Memory B cell (primary cell): ENCODE data around the gene DLST.
A peak's percentile ranks its signal among the peaks of the same experiment; 100 is the strongest.

Experiments used
- ATAC-seq: fragments of 150-1000 bp; cut with Tn5 transposase; 2 replicates; pipeline ENCODE4 v1.10.0; 2021; ENCODE audit warnings: low read depth, mild to moderate bottlenecking, moderate library complexity
- DNase-seq, 2 donors: peaks; one replicate each; pipeline ENCODE4 v3.0.0; 2022; ENCODE audit warnings: low spot score in 2 of 2
- H3K27ac Mint-ChIP-seq: one replicate; pipeline ENCODE4 v1.8.0; 2022; ENCODE audit warnings: mild to moderate bottlenecking, moderate library complexity, mixed read lengths
- H3K27me3 Mint-ChIP-seq: one replicate; pipeline ENCODE4 v1.8.0; 2022; ENCODE audit warnings: mixed read lengths
- H3K36me3 Mint-ChIP-seq: one replicate; pipeline ENCODE4 v1.8.0; 2022; ENCODE audit warnings: mild to moderate bottlenecking, mixed read lengths
- H3K4me1 Mint-ChIP-seq: one replicate; pipeline ENCODE4 v1.8.0; 2022; ENCODE audit warnings: mixed read lengths
- H3K4me3 Mint-ChIP-seq: one replicate; pipeline ENCODE4 v1.8.0; 2022; ENCODE audit warnings: mild to moderate bottlenecking, moderate library complexity, mixed read lengths
- H3K9me3 Mint-ChIP-seq: one replicate; pipeline ENCODE4 v1.8.0; 2022; ENCODE audit warnings: mixed read lengths

DLST gene

DNA sequence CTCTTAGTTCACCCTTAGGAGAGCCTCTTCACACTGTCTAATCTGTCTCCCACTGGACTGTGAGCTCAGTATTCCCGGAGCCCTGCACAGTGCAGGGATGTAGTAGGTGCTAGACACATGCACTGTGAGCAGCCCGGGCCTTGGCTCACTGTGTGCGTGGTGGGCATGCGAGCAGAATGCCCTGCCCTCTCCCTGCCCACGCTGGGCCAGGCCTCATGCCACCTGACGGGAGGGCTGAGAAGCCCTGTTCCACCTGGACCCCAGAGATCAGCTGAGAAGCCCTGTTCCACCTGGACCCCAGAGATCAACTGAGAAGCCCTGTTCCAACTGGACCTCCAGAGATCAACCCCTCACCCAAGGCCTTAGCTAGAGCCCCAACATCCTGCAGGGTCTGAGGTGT, 30.4 kb downstream of the DLST start:
- Mint-ChIP-seq H3K4me3 (no peak overlapping the region), H3K4me1 (peaks cover 7% of the 10 kb centered on the region), H3K36me3 (no peaks in the 10 kb centered on the region), H3K9me3 (no peaks in the 10 kb centered on the region), H3K27ac (no peak overlapping the region), H3K27me3 (no peaks in the 10 kb centered on the region)
- ATAC-seq (no peak), DNase-seq (no peak)

DNA sequence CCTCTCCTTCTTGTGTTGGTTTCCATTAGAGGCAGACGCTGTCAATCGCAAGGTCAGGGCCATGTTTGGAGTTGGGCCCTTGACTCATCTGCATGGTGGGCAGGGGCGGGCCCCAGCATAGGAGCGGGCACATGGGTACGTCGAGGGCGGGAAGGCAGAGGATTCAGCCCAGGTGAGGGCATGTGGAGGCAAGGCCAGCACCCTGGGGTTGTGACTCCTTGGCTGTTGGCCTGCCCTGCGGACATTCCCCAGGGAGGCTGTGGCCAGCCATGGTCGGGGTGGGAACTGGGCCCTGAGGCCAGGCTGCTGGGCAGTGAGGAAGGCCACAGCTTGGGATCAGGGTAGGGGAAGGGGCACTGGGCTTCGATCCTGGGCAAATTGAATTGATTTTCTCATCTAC, 31.1 kb downstream of the DLST start:
- Mint-ChIP-seq H3K27me3 (no peaks in the 10 kb centered on the region), H3K9me3 (no peaks in the 10 kb centered on the region), H3K4me3 (no peak overlapping the region), H3K36me3 (no peaks in the 10 kb centered on the region), H3K4me1 (peaks cover under 1% of the 10 kb centered on the region), H3K27ac (no peak overlapping the region)
- ATAC-seq (no peak), DNase-seq (no peak)

GRCh38 chr14:74913393-74913910, 31.7 kb downstream of the DLST start:
- Mint-ChIP-seq H3K9me3 (no peaks in the 10 kb centered on the region), H3K27ac (no peak overlapping the region), H3K27me3 (no peaks in the 10 kb centered on the region), H3K4me1 (no peaks in the 10 kb centered on the region), H3K4me3 (no peak overlapping the region), H3K36me3 (no peaks in the 10 kb centered on the region)
- DNase-seq (no peak), ATAC-seq (no peak)

- H3K4me3 Mint-ChIP-seq, result no peak overlapping the region
- no peaks in the 10 kb centered on the region for H3K36me3 Mint-ChIP-seq
- no peaks in the 10 kb centered on the region for H3K9me3 Mint-ChIP-seq
- H3K27ac Mint-ChIP-seq, result no peak overlapping the region
- ATAC-seq, result no peak
- H3K4me1 Mint-ChIP-seq, result no peaks in the 10 kb centered on the region
- DNase-seq, result no peak
- no peaks in the 10 kb centered on the region for H3K27me3 Mint-ChIP-seq
Measured at GRCh38 chr14:74913986-74914573, 32.4 kb downstream of the DLST start.

GRCh38 chr14:74915426-74915825, 33.7 kb downstream of the DLST start:
- H3K27me3 Mint-ChIP-seq, result no peaks in the 10 kb centered on the region
- H3K36me3 Mint-ChIP-seq, result no peaks in the 10 kb centered on the region

GRCh38 chr14:74915826-74916225, 34.1 kb downstream of the DLST start:
- H3K27me3 Mint-ChIP-seq, result no peaks in the 10 kb centered on the region

More at GRCh38 chr14:74915426-74915825, 33.7 kb downstream of the DLST start:
- DNase-seq (no peak), ATAC-seq (no peak)
- H3K9me3 Mint-ChIP-seq, result no peaks in the 10 kb centered on the region
- no peaks in the 10 kb centered on the region for H3K4me1 Mint-ChIP-seq
- no peak overlapping the region for H3K4me3 Mint-ChIP-seq
- H3K27ac Mint-ChIP-seq, result no peak overlapping the region

DNA sequence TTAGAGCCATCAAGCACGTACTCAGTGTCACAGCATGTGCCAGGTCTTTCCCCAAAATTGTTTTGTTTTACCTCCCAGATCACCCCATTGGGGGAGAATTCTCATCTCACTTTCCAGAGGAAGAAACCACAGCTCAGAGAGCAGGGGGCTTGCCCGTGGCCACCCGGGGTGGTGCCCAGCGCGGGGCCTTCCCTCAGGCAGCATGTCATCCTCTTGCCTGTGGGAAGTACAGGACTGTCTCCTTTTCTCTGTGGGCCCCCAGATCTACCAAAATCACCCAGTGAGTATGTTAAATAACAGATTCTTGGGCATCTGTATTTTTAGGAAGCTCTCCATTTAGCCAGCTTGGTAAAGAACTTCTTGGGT, 35.4 kb downstream of the DLST start:
- no peaks in the 10 kb centered on the region for H3K27me3 Mint-ChIP-seq
- DNase-seq, result no peak
- no peaks in the 10 kb centered on the region for H3K9me3 Mint-ChIP-seq
- peaks cover 3% of the 10 kb centered on the region for H3K4me1 Mint-ChIP-seq
- no peak overlapping the region for H3K4me3 Mint-ChIP-seq
- H3K36me3 Mint-ChIP-seq, result no peaks in the 10 kb centered on the region
- no peak for ATAC-seq
- no peak overlapping the region for H3K27ac Mint-ChIP-seq

More at GRCh38 chr14:74915826-74916225, 34.1 kb downstream of the DLST start:
- no peaks in the 10 kb centered on the region for H3K9me3 Mint-ChIP-seq
- no peak overlapping the region for H3K27ac Mint-ChIP-seq
- DNase-seq (no peak), ATAC-seq (no peak)
- no peak overlapping the region for H3K4me3 Mint-ChIP-seq
- H3K36me3 Mint-ChIP-seq, result no peaks in the 10 kb centered on the region
- peaks cover 3% of the 10 kb centered on the region for H3K4me1 Mint-ChIP-seq

DNA sequence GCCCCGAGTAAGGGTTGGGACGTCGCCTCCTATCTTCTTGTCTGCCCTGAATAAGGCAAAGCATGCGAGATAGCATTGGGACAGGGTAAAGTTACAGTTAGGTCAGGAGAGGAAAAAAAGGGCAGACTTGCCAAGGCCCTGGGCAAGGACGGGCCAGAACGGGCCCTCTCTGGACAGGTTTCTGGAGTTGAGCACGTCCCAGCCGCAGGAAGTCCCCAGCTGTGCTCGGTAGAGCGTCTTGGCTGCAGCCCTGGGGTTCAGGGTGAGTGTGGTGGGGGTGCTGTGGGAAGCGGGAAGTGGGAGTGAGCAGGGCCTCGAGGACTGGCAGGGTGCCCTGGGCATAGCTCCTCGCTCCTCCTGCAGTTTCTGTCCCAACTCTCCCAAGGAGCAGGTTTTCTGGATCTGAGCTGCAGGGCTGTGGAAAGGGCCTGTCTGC, 35.9 kb downstream of the DLST start:
- no peak for DNase-seq
- H3K27me3 Mint-ChIP-seq, result no peaks in the 10 kb centered on the region
- H3K4me3 Mint-ChIP-seq, result no peak overlapping the region
- peaks cover 3% of the 10 kb centered on the region for H3K4me1 Mint-ChIP-seq
- no peaks in the 10 kb centered on the region for H3K36me3 Mint-ChIP-seq
- ATAC-seq, result no peak
- no peak overlapping the region for H3K27ac Mint-ChIP-seq
- no peaks in the 10 kb centered on the region for H3K9me3 Mint-ChIP-seq

GRCh38 chr14:74918380-74918779, 36.7 kb downstream of the DLST start:
- Mint-ChIP-seq H3K36me3 (no peaks in the 10 kb centered on the region), H3K27ac (no peak overlapping the region), H3K4me3 (no peak overlapping the region), H3K4me1 (peaks cover 3% of the 10 kb centered on the region), H3K9me3 (no peaks in the 10 kb centered on the region), H3K27me3 (no peaks in the 10 kb centered on the region)
- ATAC-seq (no peak), DNase-seq (no peak)

DNA sequence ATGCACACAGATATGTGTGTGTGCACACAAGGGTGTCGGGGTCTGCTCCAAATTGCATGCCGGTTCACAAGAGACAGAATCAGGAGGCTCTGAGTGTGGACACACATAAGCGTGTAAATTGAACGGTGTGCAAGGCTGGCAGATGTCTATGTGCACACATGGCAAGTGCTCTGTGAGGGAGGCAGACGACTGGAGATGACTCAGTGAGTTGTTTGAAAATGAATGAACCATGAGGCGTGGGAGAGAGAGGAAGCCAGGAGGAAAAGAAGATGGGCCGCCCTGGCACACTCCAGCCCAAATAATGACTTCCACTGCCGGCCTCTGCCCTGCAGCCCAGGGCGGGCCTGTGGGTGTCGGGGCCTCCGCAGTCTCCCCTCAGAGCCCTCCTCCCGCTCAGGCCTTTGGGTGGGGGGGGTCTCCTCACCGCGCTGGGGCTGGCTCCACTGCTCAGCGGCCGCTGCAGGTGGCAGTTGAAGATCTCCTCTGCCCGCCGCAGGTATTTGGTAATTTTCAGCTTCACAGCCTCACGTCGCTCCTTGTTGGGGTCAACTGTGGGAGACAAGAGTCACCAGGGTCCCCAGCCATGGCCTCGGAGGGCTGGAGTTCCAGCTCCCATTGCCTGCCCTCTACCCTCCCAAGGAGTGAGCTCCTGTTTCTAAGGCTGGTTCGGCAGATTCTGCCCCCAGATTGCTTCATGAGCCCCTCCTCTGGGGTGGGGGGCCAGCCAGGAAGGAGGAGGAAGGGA, 37.9 kb downstream of the DLST start:
- no peak overlapping the region for H3K27ac Mint-ChIP-seq
- H3K9me3 Mint-ChIP-seq, result no peaks in the 10 kb centered on the region
- H3K27me3 Mint-ChIP-seq, result no peaks in the 10 kb centered on the region
- ATAC-seq (no peak), DNase-seq (no peak)
- H3K36me3 Mint-ChIP-seq, result no peaks in the 10 kb centered on the region
- H3K4me3 Mint-ChIP-seq, result no peak overlapping the region
- peaks cover 9% of the 10 kb centered on the region for H3K4me1 Mint-ChIP-seq

DNA sequence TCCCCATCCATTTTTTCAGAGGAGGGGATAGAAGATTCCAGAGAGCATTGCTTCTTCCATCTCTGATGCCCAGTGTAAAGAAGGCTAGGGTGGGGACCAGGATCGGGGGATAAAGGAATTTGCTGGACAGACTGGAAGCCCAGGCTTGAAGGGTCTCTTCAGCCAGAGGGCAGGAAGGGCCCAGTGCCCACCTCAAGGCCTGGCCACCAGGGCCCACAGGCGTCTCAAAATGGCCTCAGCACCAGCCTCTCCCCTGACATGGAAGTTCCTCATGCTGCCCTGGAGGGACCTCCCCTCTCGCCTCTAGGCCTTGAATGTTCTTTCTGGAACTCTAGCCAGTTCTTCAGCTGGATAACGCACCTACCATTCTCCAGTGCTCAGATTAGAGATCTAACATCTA, 38.6 kb downstream of the DLST start:
- H3K27ac Mint-ChIP-seq, result no peak overlapping the region
- H3K9me3 Mint-ChIP-seq, result no peaks in the 10 kb centered on the region
- DNase-seq, result no peak
- H3K27me3 Mint-ChIP-seq, result no peaks in the 10 kb centered on the region
- peaks cover 9% of the 10 kb centered on the region for H3K4me1 Mint-ChIP-seq
- no peak for ATAC-seq
- H3K36me3 Mint-ChIP-seq, result no peaks in the 10 kb centered on the region
- no peak overlapping the region for H3K4me3 Mint-ChIP-seq

DNA sequence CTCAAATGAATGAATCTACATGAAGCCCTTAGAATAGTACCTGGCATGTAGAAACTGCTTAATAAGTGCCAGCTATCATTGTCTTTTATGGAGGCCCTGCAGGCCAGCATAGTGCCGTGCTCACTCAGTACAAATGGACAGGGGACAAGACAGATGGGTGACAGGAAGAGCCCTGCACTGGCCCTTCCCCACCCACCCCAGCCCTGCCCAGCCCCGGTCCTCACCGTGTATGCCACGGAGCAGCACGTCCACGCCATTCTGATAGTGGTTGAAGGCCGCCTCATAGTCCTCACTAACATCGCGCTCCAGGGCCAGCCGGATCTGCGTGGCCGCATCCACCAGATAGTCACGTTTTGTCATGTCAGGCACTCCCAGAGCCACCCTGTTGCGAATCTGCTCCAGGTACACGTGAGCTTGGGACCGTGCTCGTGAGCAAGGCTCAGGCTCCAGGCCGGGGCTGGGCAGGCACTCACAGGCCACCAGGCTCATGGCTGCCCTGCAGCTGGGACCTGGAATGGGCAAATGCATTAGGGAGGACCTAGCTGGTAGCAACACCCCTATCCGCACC, 39.4 kb downstream of the DLST start:
- DNase-seq (no peak), ATAC-seq (no peak)
- Mint-ChIP-seq H3K27ac (no peak overlapping the region), H3K27me3 (no peaks in the 10 kb centered on the region), H3K4me1 (peaks cover 9% of the 10 kb centered on the region), H3K4me3 (no peak overlapping the region), H3K9me3 (no peaks in the 10 kb centered on the region), H3K36me3 (no peaks in the 10 kb centered on the region)

DNA sequence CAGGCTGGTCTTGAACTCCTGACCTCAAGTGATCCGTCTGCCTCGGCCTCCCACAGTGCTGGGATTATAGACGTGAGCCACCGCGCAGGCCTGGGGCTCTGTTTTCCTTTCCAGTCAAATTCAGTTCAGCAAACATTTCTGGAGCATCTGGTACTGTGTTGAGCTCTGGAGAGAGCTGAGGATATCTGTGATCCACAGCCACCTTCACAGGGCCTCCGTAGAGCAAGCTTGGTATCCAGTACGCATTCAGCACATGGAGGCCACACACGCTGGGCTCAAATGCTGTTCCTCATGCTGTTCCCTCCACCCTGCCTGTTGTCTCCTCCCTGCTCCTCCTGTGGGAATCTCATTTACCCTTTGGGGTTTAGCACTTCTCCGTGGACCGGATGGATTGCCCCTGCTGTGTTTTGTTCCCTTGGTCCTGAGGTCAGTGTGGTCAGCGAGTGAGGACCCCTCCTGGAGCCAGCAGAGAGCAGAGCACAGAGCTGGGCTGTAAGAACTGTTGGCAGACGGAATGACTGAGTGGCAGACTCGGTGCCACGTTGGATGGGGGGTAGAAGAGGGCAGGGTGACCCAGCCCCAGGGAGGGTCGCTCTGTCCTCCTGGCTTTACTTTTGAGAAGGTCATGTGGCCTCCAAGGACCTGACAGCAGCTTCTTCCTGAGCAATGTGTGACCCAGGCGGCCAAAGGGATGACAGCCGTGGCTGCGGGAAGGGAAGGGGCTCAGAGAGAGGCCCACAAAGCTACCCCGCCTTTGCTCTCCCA, 40.5 kb downstream of the DLST start:
- ATAC-seq (no peak), DNase-seq (no peak)
- H3K27me3 Mint-ChIP-seq, result no peaks in the 10 kb centered on the region
- peaks cover 9% of the 10 kb centered on the region for H3K4me1 Mint-ChIP-seq
- no peaks in the 10 kb centered on the region for H3K36me3 Mint-ChIP-seq
- peak overlapping the region; percentile 77 for H3K4me3 Mint-ChIP-seq
- no peaks in the 10 kb centered on the region for H3K9me3 Mint-ChIP-seq
- H3K27ac Mint-ChIP-seq, result peak overlapping the region; percentile 86
